GM18502 (cell line): ENCODE measurements around the gene SEMA6D.

ENCODE experiments used
- ATAC-seq: cut with Tn5 transposase; IDR thresholded peaks from one replicate; pipeline ENCODE4 v1.9.1; 2021; ENCODE audit warnings: mild to moderate bottlenecking; ENCODE audit not compliant: unreplicated experiment, poor library complexity

The SEMA6D gene, protein sequence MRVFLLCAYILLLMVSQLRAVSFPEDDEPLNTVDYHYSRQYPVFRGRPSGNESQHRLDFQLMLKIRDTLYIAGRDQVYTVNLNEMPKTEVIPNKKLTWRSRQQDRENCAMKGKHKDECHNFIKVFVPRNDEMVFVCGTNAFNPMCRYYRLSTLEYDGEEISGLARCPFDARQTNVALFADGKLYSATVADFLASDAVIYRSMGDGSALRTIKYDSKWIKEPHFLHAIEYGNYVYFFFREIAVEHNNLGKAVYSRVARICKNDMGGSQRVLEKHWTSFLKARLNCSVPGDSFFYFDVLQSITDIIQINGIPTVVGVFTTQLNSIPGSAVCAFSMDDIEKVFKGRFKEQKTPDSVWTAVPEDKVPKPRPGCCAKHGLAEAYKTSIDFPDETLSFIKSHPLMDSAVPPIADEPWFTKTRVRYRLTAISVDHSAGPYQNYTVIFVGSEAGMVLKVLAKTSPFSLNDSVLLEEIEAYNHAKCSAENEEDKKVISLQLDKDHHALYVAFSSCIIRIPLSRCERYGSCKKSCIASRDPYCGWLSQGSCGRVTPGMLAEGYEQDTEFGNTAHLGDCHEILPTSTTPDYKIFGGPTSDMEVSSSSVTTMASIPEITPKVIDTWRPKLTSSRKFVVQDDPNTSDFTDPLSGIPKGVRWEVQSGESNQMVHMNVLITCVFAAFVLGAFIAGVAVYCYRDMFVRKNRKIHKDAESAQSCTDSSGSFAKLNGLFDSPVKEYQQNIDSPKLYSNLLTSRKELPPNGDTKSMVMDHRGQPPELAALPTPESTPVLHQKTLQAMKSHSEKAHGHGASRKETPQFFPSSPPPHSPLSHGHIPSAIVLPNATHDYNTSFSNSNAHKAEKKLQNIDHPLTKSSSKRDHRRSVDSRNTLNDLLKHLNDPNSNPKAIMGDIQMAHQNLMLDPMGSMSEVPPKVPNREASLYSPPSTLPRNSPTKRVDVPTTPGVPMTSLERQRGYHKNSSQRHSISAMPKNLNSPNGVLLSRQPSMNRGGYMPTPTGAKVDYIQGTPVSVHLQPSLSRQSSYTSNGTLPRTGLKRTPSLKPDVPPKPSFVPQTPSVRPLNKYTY

GRCh38 chr15:47717036-47717612, at the start of gene SEMA6D:
SEMA6D (plus strand) TSS chr15:47717505; CDS start chr15:47759799, 42,294 bp downstream.
- no peak for ATAC-seq

DNA sequence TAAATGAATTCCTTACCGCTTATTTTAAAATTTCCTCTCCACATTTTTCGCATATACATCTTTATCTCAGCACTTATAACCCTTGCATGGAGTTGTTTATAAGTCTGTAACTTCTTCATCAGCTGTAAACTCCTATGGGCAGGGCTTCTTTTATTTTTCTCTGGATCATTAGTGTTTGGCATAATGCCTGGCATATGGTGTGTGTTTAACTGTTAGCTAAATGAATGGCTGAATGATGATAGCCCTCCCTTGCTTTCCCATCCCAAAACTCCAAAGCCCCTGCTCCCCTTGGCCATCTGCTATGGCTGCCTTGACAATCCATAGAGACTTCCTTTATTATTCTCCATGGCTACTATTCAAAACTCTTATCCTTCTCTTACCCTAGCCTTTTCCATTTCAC, 48.1 kb upstream of the SEMA6D start:
- ATAC-seq, result no peak

DNA sequence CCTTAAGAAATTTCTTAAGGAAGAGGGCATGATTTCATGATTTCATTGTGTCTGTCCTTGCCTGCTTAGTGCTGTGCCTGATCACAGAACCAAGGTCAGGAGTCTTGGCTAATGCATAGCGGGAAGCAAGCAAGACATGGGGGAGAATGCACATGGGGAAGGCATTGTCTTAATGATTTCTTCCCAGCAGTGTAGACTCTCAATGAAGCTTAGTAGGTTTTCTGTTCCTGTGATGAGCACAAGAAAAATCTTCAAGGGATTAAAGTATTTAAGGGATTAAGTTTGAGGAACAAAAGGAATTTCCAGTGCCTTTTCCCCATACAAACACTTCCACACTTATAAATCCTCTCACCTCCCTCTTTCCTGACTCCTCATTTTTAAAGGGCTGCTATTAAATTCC, 46.9 kb upstream of the SEMA6D start:
- ATAC-seq, result no peak

GRCh38 chr15:47673232-47673761, 44.0 kb upstream of the SEMA6D start:
- no peak for ATAC-seq

GRCh38 chr15:47674586-47675232, 42.6 kb upstream of the SEMA6D start:
- no peak for ATAC-seq

DNA sequence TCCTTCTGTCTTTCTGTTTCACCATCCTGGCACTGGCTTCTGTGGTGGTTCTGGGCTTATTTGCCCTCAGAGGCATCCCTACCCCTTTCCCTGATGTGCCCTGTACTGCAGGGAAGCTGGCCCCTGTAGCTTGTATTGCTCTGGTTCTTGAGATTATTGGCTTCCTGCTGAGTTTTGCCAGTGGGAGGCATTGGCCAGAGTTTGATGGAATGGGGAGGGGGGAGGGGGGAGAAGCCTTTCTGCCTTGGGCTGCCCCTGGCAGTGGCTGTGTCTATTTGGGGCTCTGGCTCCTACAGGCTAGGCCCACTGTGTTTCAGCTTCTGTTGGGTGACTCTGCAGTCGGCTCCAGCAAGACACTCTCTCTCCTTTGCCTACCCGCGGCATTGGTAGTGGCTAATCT, 41.6 kb upstream of the SEMA6D start:
- no peak for ATAC-seq

DNA sequence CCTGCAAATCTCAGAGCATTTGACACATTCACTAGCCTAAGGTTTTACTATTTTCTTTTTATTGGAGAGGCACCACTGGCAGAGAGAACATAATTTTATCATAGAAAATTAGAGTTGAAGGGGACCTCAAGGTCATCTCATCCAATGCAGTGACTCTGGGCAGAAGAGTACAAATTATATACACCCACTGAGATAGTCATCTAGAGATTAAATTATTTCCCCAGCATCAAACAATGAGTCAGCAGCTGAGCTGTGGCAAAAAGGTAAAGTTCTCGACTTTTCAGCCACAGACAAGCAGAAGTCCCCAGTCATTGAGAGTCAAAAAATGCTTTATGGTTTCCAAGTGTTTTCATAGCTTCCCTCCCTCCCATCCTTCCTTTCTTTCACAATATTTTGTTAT, 39.3 kb upstream of the SEMA6D start:
- no peak for ATAC-seq

GRCh38 chr15:47682661-47683060, 34.6 kb upstream of the SEMA6D start:
- ATAC-seq, result no peak

GRCh38 chr15:47685141-47685870, 32.0 kb upstream of the SEMA6D start:
- ATAC-seq, result no peak

DNA sequence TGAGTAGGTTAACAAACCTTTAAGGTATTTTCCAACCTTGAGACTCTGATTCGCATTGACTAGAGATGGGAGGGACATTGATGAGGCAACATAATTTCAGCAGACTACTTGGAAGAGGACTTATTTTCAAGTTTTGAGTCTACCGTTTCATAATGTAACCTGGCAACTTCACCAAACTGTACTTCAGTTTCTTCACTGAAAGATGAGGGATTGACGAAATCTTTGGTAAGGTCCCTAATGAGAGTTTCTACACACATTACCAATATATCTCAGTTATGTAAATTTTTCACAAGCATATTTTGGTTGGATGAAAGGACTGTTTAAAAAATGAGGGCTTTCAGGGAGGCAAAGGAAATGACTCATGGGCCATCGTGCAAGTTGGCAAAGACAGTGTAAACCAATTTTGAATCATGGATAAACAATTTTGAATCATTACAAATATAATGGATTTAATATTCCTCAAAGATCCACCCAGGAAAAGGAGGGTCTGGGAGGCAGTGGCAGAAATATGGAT, 28.7 kb upstream of the SEMA6D start:
- no peak for ATAC-seq

DNA sequence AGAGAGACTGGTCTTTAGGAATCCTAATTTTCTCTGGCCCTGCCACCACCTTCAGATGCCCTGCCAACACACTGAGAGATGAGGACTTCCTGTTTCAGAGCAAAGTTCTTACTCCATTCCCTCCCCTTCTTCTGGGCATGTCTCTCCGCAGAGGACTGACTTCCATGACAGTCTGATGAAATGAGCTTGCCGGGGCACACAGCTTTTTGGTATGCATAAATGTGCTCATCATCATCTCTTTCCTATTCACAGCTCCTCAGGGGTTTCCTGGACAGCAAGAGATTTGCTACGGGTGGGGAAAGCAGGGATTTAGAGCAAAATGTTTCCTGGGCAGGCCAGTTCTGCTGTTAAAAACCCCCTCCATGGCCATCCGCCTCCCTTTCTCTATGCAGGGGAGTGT, 27.6 kb upstream of the SEMA6D start:
- no peak for ATAC-seq

GRCh38 chr15:47691882-47692281, 25.4 kb upstream of the SEMA6D start:
- ATAC-seq, result no peak

- no peak for ATAC-seq
These were observed 21.0 kb upstream of the SEMA6D start for GRCh38 chr15:47696351-47696750.

GRCh38 chr15:47705281-47705997, 11.9 kb upstream of the SEMA6D start:
- no peak for ATAC-seq

GRCh38 chr15:47707391-47707790, 9.9 kb upstream of the SEMA6D start:
- no peak for ATAC-seq

GRCh38 chr15:47708161-47708980, 8.9 kb upstream of the SEMA6D start:
- no peak for ATAC-seq

DNA sequence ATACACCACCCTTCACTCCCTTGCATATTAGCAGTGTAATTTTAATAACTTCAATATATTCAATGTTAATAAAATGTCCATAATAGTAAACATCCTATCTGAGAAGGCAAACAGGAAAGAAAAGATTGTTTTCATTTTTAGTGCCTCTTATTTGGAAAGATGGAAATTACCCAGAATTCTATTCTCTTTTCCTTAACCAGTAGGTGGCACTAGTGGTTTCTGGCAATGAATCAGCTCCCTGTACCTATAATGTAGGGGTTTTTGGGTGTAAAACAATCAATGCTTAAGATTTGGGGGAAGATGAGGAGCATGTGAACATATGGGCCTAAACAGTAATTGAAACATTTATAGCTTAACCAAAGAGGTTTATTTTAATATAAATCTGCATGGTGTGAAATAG, 5.7 kb upstream of the SEMA6D start:
- no peak for ATAC-seq

DNA sequence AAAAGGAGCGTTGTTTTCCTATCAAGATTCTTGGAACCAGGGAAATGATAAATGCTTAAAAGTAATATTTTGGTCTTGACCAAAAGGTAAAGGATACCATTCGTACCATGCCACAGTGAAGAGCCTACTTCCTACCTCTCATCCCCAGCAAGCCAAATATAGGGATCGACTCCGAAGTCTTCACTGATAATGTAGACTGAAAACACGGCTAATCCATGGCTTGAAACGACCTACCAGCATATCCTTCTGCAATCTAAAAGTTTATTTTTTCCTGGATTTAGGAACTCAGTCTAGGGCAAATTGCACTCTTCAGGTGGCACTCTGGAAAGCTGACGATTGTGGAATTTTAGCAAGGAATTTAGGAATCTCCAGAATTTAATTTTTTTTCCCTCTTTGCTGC, 1.9 kb upstream of the SEMA6D start:
- no peak for ATAC-seq
